IPS DF 19.7 (cell line): ENCODE results near the gene NFATC1.

Experiments used
- DNase-seq: peaks from one replicate; pipeline ENCODE4 v3.0.0-alpha.2; 2013; ENCODE audit warnings: low read depth, low spot score

Gene NFATC1

DNA sequence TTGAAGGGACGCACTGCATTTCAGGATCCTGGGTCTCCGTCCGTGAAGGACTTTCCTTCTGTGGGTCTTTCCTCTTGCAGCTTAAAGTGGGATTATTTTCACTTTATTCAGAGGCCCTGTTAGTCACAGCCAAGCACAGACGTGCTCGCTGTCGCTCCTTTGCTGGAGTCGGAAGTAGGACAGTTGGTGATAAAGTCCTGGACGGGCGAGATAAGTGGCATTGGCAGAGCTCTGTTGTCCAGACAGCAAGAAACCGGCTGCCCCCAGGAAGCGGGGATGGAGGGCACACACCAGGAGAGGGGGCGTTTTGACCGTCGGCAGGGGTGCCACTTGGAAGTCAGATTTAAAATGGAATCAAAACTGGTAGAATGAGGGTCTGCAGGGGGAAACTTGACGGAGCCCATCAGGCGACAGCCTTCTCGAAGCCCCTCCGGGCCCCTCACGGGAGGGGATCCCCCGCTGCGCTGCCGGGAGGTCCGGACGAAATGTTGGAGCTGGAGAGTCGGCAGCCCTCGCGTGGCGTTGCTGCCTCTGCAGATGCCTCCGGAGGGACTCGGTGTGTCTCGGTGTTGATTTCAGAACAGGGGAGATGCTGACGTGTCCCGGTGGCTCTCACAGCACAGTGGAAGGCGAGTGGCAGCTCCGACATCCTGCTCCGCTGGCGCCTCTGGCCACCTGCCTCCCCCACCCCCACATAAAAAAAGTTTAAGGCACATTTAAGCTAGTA, 124.2 kb downstream of the NFATC1 start:
- no peak for DNase-seq

DNA sequence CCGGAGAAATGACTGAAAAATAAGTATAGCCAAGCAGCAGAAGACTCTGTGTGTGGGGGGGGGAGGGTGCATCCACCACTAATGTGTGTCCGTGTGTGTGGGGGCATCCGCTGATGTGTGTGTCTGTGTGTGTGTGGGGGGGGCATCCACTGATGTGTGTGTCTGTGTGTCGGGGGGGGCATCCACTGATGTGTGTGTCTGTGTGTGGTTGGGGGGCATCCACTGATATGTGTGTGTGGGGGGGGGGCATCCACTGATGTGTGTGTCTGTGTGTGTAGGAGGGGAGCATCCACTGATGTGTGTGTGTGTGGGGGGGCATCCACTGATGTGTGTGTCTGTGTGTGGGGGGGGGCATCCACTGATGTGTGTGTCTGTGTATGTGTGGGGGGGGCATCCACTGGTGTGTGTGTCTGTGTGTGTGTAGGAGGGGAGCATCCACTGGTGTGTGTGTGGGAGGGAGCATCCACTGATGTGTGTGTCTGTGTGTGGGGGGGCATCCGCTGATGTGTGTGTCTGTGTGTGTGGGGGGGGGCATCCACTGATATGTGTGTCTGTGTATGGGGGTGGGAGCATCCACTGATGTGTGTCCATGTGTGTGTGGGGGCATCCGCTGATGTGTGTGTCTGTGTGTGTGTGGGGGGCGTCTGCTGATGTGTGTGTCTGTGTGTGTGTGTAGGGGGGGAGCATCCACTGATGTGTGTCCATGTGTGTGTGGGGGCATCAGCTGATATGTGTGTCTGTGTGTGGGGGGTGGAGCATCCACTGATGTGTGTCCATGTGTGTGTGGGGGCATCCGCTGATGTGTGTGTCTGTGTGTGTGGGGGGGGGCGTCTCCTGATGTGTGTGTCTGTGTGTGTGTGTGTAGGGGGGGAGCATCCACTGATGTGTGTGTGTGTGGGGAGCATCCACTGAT, 125.0 kb downstream of the NFATC1 start:
- DNase-seq, result no peak

DNA sequence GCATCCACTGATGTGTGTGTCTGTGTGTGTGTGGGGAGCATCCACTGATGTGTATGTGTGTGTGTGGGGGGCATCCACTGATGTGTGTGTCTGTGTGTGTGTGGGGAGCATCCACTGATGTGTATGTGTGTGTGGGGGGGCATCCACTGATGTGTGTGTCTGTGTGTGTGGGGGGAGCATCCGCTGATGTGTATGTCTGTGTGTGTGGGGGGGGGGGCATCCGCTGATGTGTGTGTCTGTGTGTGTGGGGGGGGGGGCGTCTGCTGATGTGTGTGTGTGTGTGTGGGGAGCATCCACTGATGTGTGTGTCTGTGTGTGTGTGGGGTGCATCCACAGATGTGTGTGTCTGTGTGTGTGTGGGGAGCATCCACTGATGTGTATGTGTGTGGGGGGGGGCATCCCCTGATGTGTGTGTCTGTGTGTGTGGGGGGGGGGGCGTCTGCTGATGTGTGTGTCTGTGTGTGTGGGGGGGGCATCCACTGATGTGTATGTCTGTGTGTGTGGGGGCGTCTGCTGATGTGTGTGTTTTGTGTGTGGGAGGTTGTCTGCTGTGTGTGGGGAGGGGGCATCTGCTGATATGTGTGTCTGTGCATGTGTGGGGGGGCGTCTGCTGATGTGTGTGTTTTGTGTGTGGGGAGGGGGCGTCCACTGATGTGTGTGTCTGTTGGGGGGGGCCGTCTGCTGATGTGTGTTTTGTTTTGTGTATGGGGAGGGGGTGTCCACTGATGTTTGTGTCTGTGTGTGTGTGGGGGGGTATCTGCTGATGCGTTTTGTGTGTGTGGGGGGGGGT, 125.9 kb downstream of the NFATC1 start:
- DNase-seq, result no peak

DNA sequence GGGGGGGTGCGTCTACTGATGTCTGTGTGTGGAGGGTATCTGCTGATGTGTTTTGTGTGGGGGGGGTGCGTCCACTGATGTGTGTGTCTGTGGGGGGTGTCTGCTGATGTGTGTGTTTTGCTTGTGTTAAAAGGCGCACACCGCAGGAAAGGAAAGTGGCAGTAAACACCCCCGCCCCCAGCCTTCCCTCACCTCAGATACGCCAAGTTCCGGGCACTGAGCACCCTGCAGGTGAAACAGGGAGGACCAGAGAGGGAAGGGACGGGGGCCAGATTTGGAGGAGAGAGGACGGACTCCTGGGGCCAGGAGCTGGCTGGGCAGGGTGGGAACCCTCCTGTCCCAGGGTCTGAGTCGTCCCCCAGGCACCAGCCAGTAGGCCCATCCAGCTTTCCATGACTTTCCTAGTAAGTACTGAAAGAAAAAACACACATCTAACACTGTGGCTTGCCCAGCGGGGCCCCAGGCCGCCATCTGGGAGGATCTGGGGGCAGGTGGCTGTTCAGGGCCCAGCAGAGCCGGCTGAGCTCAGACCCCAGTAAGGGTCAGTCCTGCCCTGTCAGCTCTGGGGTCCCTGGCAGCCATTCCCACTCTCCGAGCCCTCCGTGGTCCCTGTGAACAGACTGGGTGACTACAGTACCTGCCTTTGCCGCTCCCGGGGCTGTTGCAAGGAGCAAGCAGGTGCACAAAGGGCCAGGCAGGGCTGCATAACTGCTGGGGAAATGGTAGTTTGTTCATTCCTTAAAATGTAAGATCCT, 126.9 kb downstream of the NFATC1 start:
- no peak for DNase-seq

DNA sequence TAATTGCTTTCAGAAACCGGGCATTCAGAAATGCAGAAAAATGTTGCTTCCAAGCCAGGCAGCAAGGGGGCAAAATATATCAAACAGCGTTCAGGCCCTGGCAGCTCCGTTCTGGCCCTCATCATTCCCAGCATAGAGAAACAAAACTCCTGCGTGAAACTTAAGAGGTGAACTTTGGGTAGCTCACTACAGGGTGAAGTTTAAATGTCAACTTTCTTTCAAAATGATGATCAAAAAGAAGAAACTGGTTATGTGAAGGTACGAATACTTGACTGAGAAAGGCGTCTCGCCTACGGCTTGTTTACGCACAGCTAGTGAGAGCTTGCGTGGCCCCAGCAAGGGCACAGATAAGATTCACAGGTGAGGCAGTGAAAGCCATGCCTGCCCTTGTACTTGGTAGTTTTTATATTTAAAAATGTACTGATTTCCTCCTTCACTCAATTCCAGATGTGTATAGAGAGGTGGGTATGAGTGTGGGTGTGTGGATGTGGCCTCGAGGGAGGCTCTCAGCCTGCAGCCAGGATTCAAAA, 127.5 kb downstream of the NFATC1 start:
- DNase-seq, result no peak

DNA sequence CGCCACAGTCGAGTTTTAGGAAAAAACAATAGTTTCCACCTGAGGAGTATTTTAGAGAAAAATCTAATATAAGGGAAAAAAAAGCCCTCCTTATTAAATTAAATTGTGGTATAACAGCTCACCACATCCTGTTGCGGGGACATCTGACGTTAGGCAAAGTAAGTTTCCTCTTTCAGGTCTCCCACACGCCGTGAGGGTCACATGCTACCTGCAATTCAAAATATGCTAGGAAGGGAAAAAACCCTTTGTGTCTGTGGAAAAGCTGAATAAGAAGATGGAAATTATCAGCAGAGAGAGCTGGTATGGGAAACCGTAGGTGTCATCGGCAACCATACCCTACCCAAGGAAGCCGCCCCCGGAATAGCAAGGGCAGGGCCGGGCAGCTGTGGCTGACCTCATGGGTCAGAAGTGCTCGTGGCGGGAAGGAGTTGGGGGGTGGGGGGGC, 128.0 kb downstream of the NFATC1 start:
- no peak for DNase-seq

DNA sequence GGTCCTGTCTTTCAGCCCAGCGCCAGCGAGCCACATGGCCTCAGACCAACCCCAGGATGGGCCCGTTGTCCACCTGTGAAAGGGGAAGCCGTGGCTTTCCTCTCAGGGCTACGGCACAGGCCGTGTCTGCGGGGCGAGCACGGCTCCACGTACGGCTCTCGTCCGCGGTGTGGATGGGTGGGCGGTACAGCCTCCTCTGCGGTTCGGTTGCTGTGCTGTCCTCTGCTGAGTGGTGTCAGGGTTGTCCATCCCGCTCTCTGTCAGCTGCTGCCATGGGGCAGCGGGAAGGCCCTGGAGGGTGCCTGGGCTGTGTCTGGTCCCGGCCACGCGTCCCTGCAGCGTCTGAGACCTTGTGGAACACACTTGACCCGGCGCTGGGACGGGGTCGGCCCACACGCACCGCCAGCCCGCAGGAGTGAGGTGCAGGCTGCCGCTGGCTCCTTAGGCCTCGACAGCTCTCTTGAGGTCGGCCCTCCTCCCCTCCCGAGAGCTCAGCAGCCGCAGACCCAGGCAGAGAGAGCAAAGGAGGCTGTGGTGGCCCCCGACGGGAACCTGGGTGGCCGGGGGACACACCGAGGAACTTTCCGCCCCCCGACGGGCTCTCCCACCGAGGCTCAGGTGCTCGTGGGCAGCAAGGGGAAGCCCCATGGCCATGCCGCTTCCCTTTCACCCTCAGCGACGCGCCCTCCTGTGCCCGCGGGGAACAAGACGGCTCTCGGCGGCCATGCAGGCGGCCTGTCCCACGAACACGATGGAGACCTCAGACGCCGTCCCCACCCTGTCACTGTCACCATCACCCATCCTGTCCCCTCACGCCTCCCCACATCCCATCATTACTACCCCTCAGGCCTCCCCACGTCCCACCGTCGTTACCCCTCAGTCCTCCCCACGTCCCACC, 128.7 kb downstream of the NFATC1 start:
- no peak for DNase-seq

DNA sequence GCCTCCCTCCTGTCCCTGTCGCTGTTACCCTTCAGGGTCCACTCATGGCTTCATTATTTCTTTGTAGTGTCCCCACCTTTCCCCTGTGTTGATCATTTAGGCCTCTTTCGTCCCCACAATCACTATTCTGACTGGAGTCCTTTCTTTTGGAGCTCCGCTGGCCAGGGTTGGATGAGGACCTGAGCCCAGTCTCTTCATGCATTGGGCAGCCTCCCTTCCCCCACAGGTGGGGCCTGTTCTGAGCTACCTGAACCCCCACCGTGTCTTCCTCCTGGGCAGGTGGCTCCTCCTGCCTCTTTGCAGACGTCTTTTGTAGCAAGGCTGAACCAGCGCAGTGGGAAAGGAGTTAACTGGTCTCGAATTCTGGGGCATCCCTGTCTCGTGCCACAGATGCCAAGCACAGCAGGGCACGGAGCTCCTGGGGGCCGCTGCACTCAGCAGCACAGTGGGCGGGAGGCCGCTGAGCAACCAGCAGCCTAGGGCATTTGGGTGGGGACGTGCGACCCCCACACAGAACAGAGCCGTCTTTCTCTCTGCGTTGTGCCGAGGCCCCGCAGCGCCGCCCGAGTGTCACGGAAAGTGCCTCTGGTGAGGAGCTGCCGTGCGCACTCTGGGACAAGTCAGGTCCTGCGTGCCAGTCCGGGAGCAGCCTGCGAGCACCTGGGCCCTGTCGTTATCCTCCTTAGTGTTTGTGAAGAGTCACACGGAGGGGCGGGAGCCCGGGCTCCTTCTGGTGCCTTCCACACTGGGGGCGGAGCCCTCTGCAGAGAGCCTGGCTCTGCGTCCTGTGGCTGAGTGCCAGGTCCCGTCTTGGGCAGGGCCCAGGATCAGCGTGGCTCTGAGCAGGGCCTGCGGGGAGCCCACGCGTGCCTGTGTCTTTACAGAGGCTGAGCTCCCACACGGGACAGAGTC, 130.1 kb downstream of the NFATC1 start:
- DNase-seq, result no peak

DNA sequence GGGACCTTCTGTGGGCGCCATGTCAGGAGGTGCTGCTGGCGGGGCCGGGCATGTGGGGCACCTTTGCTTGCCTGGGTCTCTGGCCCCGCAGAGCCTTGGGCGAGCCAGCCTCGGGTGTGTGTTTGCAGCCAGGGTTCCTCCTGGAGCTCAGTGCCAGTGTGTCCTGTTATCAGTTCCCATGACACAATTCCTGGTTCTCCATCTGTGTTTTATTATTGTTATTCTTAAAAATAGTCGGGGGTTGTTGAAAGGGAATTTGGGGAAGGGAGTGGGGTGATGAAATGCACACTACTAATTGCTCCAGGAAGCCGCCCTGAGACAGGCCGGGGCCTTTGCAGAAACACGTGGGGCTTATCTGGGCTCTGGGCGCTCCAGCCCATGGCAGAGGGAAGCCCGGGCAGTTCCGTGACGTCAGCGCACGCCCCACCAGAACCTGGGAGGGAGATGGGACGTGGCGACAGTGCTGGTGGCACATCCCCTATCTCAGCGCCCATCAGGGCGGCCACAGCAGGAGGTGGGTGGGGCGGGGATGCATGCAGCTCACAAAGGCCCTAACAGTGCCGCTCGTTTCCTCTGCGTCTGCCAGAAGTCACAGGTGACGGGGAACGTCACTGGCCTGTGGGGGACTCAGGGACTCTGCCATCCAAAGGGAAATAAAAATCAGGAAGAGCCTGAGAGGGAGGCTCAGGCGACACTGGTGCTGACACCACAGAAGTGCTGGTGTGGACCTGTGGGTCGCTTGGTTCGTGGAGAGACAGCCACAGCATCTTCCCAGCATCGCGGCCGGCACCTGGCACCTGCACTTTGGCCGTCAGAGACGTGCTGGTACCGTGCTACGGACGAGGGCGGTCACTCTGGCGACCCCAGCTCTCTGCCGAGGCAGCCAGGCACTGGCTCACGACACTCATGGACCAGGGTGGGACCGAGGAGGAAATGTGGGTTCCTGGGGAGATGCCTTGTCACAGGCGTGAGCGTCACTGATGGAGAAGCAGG, 131.0 kb downstream of the NFATC1 start:
- no peak for DNase-seq

DNA sequence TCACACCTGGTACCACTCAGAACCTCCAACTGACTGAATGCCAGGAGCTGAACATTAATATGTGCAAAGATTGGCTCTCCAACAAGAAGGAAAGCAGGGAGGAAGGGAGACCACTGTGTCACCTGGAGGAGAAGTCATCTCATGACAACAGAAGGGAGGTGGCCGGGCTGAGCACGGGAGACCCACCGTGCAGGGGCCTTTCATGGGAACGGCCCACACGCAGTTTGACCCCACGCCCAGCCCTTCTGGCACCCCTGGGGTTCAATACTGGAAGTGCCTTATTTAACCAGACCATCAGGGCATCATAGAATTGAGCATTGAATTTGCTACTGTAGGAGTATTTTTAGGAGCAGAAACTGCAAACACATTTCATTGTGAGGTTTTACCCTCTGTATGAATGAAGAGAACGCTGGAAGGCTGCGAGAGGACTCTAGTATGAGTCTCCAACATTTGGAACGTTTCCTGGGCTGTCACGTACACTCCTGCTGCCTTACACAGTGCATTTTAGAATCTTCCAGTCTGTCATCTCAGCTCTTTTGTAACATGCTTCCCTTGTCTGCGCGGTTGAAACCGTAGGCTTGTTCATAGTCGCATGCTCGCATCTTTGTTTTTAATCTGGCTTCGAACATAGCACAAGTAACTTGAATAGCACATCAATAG, 132.1 kb downstream of the NFATC1 start:
- DNase-seq, result no peak

DNA sequence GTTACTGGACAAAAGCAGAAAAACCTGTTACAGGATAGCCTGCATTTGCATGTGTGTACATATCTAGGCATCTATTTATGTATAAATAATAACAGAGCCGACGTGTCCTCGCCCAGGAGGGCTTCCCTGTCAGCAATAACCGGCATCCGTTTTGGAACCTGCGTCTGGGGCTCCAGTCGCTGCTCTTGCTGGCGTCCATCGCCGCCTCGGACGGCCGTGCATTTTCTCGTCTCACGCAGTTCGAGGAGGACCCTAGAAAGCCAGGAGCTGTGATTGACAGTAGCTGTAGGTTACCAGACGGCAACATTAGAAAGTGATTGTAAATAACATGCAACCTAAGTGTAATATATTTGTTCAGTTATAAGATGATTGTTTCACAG, 132.6 kb downstream of the NFATC1 start:
- DNase-seq, result no peak

DNA sequence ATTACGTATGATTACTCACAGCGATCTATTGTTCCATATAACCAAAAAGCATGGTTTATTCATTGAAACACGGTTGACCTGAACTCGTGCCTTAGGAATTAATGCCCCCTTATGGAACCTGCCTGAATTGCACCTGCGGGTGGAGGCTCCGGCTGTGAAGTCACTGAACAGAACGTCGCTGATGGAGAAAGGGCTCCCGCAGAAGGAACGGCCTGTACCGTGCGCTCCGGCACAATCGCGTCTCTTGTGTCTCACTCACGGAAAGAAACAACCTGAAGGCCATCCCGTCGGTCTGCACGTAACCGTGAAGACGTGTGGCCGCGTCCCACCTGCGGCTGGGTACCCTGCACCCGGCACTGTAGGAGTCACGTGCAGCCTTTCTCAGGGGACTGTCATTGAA, 133.1 kb downstream of the NFATC1 start:
- no peak for DNase-seq

DNA sequence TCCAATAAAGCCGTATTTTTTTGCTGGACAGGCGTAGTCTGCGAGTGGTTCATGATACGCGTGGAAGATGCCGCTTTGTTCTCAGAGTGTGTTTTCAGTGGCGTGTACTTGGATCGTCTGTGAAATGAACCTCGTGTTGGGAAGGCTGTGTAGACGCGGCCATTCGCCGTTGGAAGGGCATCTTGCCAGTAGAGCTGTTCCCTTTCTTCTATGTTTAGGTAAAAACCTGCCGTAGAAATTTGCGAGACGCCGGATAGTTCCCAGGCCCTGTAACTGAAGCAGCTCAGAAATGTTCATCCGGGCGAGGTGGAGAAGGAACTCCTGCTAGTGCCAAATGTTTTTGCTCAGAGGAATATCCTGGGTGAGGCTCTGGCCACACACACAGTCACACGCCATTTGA, 133.6 kb downstream of the NFATC1 start:
- DNase-seq, result no peak

DNA sequence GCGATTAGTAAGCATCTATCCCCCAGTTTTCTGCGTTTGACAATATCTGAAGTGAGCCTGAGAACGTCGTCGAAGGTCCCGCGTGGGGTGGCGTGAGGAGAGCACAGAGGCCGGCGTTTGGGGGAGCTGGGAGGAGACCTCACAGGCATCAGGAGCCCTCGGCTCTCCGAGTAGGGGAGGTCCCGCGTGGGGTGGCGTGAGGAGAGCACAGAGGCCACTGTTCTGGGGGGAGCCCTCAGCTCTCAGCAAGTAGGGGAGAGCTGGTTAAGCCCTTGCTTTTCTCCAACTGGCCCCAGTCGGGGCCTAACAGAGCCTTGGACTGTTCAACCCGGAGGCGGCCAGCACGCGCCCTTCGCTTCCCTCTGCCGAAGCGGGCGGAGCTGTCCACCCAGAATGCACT, 134.3 kb downstream of the NFATC1 start:
- DNase-seq, result no peak

DNA sequence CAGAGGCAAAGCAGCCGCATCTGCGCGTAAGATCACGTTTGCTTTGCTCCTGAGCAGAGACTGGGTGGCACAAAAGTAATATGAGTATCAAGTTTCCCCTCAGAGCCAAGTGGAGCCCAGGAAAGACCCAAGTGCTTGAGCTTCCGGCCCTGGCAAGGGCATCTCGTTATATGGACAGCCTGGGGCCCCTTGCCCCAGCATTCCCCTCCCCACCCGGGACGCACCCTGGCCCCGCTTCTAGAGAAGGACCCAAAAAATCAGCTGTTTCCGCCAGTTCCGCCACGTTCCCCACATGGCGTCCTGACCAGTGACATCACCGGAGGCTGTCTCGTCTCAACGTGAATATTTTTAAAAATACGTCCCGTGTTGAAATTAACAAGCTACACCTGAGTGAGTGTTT, 135.1 kb downstream of the NFATC1 start:
- DNase-seq, result no peak

DNA sequence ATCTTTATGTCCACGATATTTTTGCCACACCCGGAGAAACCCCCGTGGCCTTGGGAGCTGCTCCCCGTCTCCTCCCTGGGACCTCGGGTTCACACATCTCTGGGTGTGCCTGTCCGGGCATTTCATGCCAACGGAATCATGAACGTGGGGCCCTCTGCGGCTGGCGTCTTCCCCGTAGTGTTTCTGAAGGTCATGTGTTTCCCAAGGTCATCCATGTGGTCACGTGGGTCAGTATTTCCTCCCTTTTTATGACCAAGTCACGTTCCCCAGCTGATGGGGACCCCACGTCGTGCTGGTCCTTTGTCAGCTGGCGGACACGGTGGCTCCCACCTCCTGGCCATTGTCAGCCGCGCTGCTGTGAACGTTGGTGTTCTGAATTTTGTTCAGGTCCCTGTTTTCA, 135.7 kb downstream of the NFATC1 start:
- DNase-seq, result no peak

DNA sequence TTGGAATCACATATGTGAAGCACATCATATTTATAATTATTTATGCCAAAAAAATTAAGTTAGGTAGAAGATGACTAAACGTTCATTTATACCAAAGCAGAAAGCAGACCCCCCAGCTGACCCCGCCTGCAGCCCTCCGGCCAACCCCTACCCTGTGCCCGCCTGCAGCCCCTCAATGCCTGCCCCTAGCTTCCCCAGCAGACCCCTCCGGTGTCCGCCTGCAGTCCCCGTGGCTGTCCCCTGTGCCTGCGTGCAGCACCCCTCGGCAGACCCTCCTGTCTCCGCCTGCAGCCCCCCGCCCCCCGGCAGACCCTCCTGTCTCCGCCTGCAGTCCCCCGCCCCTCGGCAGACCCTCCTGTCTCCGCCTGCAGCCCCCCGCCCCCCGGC, 136.2 kb downstream of the NFATC1 start:
- no peak for DNase-seq
